GM12878 (cell line): ENCODE results near the gene NLGN1. TPM values are rescaled to one million over a fixed set of nuclear protein-coding genes. Genes with fewer than 3 reads are reported as not detected.

Experiments used
- ATAC-seq: fragments of 200-7000 bp; cut with Tn5 transposase; 3 replicates; pipeline ENCODE4 v1.9.1; 2020; ENCODE audit warnings: mild to moderate bottlenecking, moderate library complexity
- BruUV-seq: library from RNA; stranded (reverse); fragments of 400-500 nt; replicated peaks from 2 replicates; lab custom pipeline; 2021; lab: Mats Ljungman, UMichigan
- CTCF ChIA-PET: fragments of 300-600 bp; sonication (Branson Sonifier 250); formaldehyde crosslinking; extraction: SDS; loops from one replicate; lab custom pipeline; 2021; ENCODE audit warnings: inconsistent platforms; lab: Yijun Ruan, JAX
- POLR2A ChIA-PET: fragments of 350-600 bp; formaldehyde crosslinking; extraction: SDS; loops from one replicate; lab custom pipeline; 2021; ENCODE audit warnings: inconsistent platforms; lab: Charles Lee
- RAD21 ChIA-PET: fragments of 300-600 bp; sonication (Branson Sonifier 250); formaldehyde crosslinking; loops from one replicate; lab custom pipeline; 2023; ENCODE audit warnings: antibody characterized with exemption; ENCODE audit not compliant: unreplicated experiment; lab: Charles Lee
- SMC1A ChIA-PET: fragments of 300-600 bp; sonication (Branson Sonifier 250); formaldehyde crosslinking; loops from one replicate; lab custom pipeline; 2023; ENCODE audit not compliant: unreplicated experiment, uncharacterized antibody; lab: Charles Lee
- DNase-seq: peaks from one replicate; pipeline ENCODE4 v3.0.0-alpha.2; 2011; ENCODE audit warnings: low read depth, low spot score
- FAIRE-seq: peaks from 3 replicates; lab custom pipeline; 2011; peaks lifted over from hg19 to GRCh38; lab: Jason Lieb, UNC
- H2AFZ ChIP-seq: 2 replicates; pipeline ENCODE4 v1.6.0; 2011; ENCODE audit warnings: low read depth, low read length, control low read depth; ENCODE audit not compliant: control insufficient read depth
- H3K27ac ChIP-seq: 2 replicates; pipeline ENCODE4 v1.5.1; 2011; ENCODE audit warnings: control low read depth; ENCODE audit not compliant: control insufficient read depth, insufficient read depth
- H3K27me3 ChIP-seq, 2 experiments: replicated peaks in 1 of 2; 2 replicates each; pipeline versions ENCODE4 v1.6.0 to v1.6.1; 2011; ENCODE audit warnings: low read length in 1 of 2; ENCODE audit not compliant: control insufficient read depth in 2 of 2, insufficient read depth in 2 of 2
- H3K36me3 ChIP-seq, 2 experiments: 2 replicates each; pipeline ENCODE4 v1.5.1; 2011; ENCODE audit warnings: low read length in 1 of 2; ENCODE audit not compliant: control insufficient read depth in 2 of 2, insufficient read depth in 2 of 2
- H3K4me1 ChIP-seq: 2 replicates; pipeline ENCODE4 v1.6.1; 2011; ENCODE audit warnings: mild to moderate bottlenecking, low read length, moderate library complexity, mixed read lengths; ENCODE audit not compliant: control insufficient read depth, insufficient read depth
- H3K4me2 ChIP-seq: 2 replicates; pipeline ENCODE4 v1.6.0; 2011; ENCODE audit warnings: control low read depth; ENCODE audit not compliant: control insufficient read depth, insufficient read depth
- H3K4me3 ChIP-seq: fragments of 200-600 bp; sonication (generic); 2 replicates; pipeline ENCODE4 v1.5.1; 2016
- H3K79me2 ChIP-seq: 2 replicates; pipeline ENCODE4 v1.6.0; 2011; ENCODE audit warnings: low read length; ENCODE audit not compliant: control insufficient read depth, insufficient read depth
- H3K9ac ChIP-seq: 2 replicates; pipeline ENCODE4 v1.8.0; 2011; ENCODE audit warnings: low read length, control low read depth, mixed read lengths; ENCODE audit not compliant: control insufficient read depth, insufficient read depth
- H3K9me3 ChIP-seq: replicated peaks from 3 replicates; pipeline ENCODE4 v1.5.1; 2011; ENCODE audit warnings: mild to moderate bottlenecking, low read length; ENCODE audit not compliant: control insufficient read depth, insufficient read depth
- H4K20me1 ChIP-seq: 2 replicates; pipeline ENCODE4 v1.6.0; 2011; ENCODE audit not compliant: control insufficient read depth, insufficient read depth
- BMI1 ChIP-seq: fragments of 450-650 bp; IDR thresholded peaks from 2 replicates; pipeline ENCODE4 v1.6.1; 2016; ENCODE audit warnings: mild to moderate bottlenecking, moderate library complexity, borderline replicate concordance
- CREB1 ChIP-seq: IDR thresholded peaks from 2 replicates; pipeline ENCODE4 v1.6.1; 2012; ENCODE audit warnings: low read depth, mild to moderate bottlenecking, inconsistent platforms
- E2F8 ChIP-seq: fragments of 450-650 bp; IDR thresholded peaks from 2 replicates; pipeline ENCODE4 v1.6.1; 2018; ENCODE audit warnings: mild to moderate bottlenecking, low read depth, moderate library complexity; ENCODE audit not compliant: partially characterized antibody
- GATAD2B ChIP-seq: fragments of 450-650 bp; conservative IDR thresholded peaks from 2 replicates; pipeline ENCODE4 v1.6.1; 2017; ENCODE audit warnings: low read depth, mild to moderate bottlenecking, moderate library complexity
- HCFC1 ChIP-seq: fragments of 150-350 bp; IDR thresholded peaks from 2 replicates; pipeline ENCODE4 v1.6.1; 2014; ENCODE audit warnings: low read length
- MTA2 ChIP-seq: fragments of 450-650 bp; IDR thresholded peaks from 2 replicates; pipeline ENCODE4 v1.6.1; 2016; ENCODE audit warnings: low read depth, mild to moderate bottlenecking, moderate library complexity
- MYB ChIP-seq: fragments of 150-350 bp; IDR thresholded peaks from 2 replicates; pipeline ENCODE4 v1.6.1; 2014; ENCODE audit warnings: mild to moderate bottlenecking, low read depth, low read length, borderline replicate concordance
- NR2C2 ChIP-seq: IDR thresholded peaks from 2 replicates; pipeline ENCODE4 v1.6.1; 2011; ENCODE audit warnings: borderline replicate concordance, low read depth; ENCODE audit not compliant: control insufficient read depth, insufficient read length
- PAX5 ChIP-seq: IDR thresholded peaks from 2 replicates; pipeline ENCODE4 v1.6.1; 2011; ENCODE audit warnings: low read depth, low read length, borderline replicate concordance
- PBX3 ChIP-seq: IDR thresholded peaks from 2 replicates; pipeline ENCODE4 v1.6.1; 2011; ENCODE audit warnings: mild to moderate bottlenecking, low read depth, low read length, moderate library complexity; ENCODE audit not compliant: insufficient replicate concordance
- RCOR1 ChIP-seq: conservative IDR thresholded peaks from 2 replicates; pipeline ENCODE4 v1.6.1; 2012; ENCODE audit warnings: low read depth, low read length, improper control_type of control experiment
- SMAD1 ChIP-seq: fragments of 450-650 bp; IDR thresholded peaks from 2 replicates; pipeline ENCODE4 v1.6.1; 2018; ENCODE audit warnings: mild to moderate bottlenecking, low read depth; ENCODE audit not compliant: partially characterized antibody
- SPI1 ChIP-seq: IDR thresholded peaks from 2 replicates; pipeline ENCODE4 v1.6.1; 2011; ENCODE audit warnings: low read depth, mild to moderate bottlenecking, low read length, moderate library complexity, borderline replicate concordance; ENCODE audit not compliant: insufficient read depth
- SRF ChIP-seq, 2 experiments: IDR thresholded peaks; 2 replicates each; pipeline ENCODE4 v1.6.1; 2011; ENCODE audit warnings: low read depth in 2 of 2, low read length in 2 of 2, mild to moderate bottlenecking in 1 of 2, moderate library complexity in 1 of 2
- TCF3 ChIP-seq: IDR thresholded peaks from 2 replicates; pipeline ENCODE4 v1.6.1; 2012; ENCODE audit warnings: low read depth, mild to moderate bottlenecking, low read length, borderline replicate concordance; ENCODE audit not compliant: insufficient read depth
- in situ Hi-C: fragments of 300-500 bp; cut with MboI; formaldehyde crosslinking; loops from 9 replicates; pipeline ENCODE4 v1.14.3; 2018; ENCODE audit warnings: mixed read lengths
- intact Hi-C: fragments of 100-400 bp; cut with micrococcal nuclease; formaldehyde crosslinking; loops from one replicate; pipeline ENCODE4 v1.14.2; 2022; ENCODE audit not compliant: unreplicated experiment
- polyA plus RNA-seq, 11 experiments: library from polyadenylated mRNA; depleted of rRNA in 4 of 11; unstranded in 6 of 11; stranded (reverse) in 5 of 11; fragments of >200 nt; fragmentation: Nextera tagmentation in 4 of 11; fragmentation: Illumina TruSeq in 1 of 11; extraction: Ambion mirVana in 4 of 11; extraction: Trizol in 1 of 11; gene quantifications; 1 replicate in 1 of 11; 2 replicates in 10 of 11; pipeline versions ENCODE4 v1.2.1 to v1.2.3, GENCODE V29; 2011 to 2016; ENCODE audit warnings: inconsistent platforms in 2 of 11, missing spikeins in 2 of 11, low read depth in 1 of 11
- total RNA-seq, 4 experiments: library from RNA; depleted of rRNA in 3 of 4; stranded (reverse); fragments of >200 nt in 3 of 4; fragmentation: Illumina TruSeq in 1 of 4; extraction: Trizol in 1 of 4; gene quantifications; 2 replicates each; pipeline versions ENCODE4 v1.2.1 to v1.2.3, GENCODE V29; 2013 to 2021
- TF ChIP-seq, protein P1 (sequence below): IDR thresholded peaks from 2 replicates; pipeline ENCODE4 v1.6.1; 2012; ENCODE audit warnings: low read depth, low read length, improper control_type of control experiment
- TF ChIP-seq, protein P2 (sequence below): fragments of 450-650 bp; IDR thresholded peaks from 2 replicates; pipeline ENCODE4 v1.6.1; 2014; ENCODE audit warnings: mild to moderate bottlenecking

Gene NLGN1
- total and polyA plus RNA-seq, 10 of the 15 experiments (the other 5 are each of a cell fraction or from before 2014, with no cell fraction given) = not detected

GRCh38 chr3:174120997-174121396, 723.5 kb downstream of the NLGN1 start:
- Histone ChIP-seq H3K27me3 (no peaks in the 10 kb centered on the region), H3K9me3 (no peaks in the 10 kb centered on the region), H3K79me2 (no peaks in the 10 kb centered on the region), H3K4me2 (no peak overlapping the region), H3K9ac (no peak overlapping the region), H4K20me1 (no peaks in the 10 kb centered on the region), H3K27ac (no peak overlapping the region), H3K4me1 (no peaks in the 10 kb centered on the region), H3K36me3 (no peaks in the 10 kb centered on the region), H3K4me3 (no peak overlapping the region), H2AFZ (no peak overlapping the region)
- CTCF ChIA-PET = no interaction called here
- SMC1A ChIA-PET = no interaction called here
- ATAC-seq (no peak), DNase-seq (no peak), FAIRE-seq (no peak)
- RAD21 ChIA-PET = no interaction called here
- BruUV-seq = no TSS peak
- intact Hi-C loops = no loop called here
- TF ChIP-seq HCFC1 (no peak), NR2C2 (no peak), SMAD1 (no peak), CREB1 (no peak), PBX3 (no peak), E2F8 (no peak), MTA2 (no peak), MYB (no peak), RCOR1 (no peak), GATAD2B (no peak), TCF3 (no peak), SPI1 (no peak), PAX5 (no peak), BMI1 (no peak), SRF (IDR thresholded peaks at IDR 0.05; ENCODE audit: low read depth in 2 of 2, low read length in 2 of 2) (no peak)
- TF ChIP-seq, protein P1, sequence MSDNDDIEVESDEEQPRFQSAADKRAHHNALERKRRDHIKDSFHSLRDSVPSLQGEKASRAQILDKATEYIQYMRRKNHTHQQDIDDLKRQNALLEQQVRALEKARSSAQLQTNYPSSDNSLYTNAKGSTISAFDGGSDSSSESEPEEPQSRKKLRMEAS = no peak
- TF ChIP-seq, protein P2, sequence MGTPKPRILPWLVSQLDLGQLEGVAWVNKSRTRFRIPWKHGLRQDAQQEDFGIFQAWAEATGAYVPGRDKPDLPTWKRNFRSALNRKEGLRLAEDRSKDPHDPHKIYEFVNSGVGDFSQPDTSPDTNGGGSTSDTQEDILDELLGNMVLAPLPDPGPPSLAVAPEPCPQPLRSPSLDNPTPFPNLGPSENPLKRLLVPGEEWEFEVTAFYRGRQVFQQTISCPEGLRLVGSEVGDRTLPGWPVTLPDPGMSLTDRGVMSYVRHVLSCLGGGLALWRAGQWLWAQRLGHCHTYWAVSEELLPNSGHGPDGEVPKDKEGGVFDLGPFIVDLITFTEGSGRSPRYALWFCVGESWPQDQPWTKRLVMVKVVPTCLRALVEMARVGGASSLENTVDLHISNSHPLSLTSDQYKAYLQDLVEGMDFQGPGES = no peak
- POLR2A ChIA-PET = no interaction called here
- in situ Hi-C loops = no loop called here
